EL (cell line): ENCODE data around the gene FMNL3.
"Not testable (repeated sequence)": the region's sequence is repeated elsewhere in the genome, so short reads cannot be mapped to it uniquely, and the experiment has no call there.

ENCODE experiments used
- DNase-seq: peaks from one replicate; pipeline ENCODE4 v3.0.0-alpha.2; 2016

FMNL3 gene

DNA sequence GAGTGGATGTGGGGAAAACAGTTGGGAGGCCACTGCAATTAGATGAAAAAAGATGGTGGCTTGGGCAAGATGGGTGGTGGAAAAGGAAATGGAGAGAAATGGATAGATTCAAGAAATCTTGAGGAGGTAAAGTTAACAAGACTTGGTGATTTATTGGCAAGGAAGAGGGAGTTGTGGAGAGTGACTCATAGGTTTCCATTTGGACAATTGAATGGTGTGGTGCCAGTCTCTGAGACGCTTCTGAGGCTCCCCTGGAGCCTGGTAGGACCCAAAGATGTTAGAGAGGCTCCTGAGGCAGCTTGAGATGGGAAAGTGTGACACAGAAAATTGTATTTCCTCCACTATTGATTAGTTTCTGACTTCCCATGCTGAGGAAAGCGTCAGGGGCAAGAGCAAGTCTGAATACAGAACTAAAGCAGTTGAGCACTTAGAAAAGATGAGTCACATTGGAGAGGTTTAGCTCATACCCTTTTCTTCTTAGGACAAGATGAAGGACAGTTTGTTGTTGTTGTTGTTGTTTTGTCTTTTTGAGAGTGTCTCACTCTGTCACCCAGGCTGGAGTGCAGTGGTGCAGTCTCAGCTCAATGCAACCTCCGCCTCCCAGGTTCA, 79.3 kb downstream of the FMNL3 start:
- peak; percentile 63 for DNase-seq

- no peak for DNase-seq
Observed at GRCh38 chr12:49626836-49627235, 80.4 kb downstream of the FMNL3 start.

GRCh38 chr12:49626169-49626835, 80.9 kb downstream of the FMNL3 start:
- peak; percentile 23 for DNase-seq

GRCh38 chr12:49624921-49625577, 82.2 kb downstream of the FMNL3 start:
- peak; percentile 39 for DNase-seq

DNA sequence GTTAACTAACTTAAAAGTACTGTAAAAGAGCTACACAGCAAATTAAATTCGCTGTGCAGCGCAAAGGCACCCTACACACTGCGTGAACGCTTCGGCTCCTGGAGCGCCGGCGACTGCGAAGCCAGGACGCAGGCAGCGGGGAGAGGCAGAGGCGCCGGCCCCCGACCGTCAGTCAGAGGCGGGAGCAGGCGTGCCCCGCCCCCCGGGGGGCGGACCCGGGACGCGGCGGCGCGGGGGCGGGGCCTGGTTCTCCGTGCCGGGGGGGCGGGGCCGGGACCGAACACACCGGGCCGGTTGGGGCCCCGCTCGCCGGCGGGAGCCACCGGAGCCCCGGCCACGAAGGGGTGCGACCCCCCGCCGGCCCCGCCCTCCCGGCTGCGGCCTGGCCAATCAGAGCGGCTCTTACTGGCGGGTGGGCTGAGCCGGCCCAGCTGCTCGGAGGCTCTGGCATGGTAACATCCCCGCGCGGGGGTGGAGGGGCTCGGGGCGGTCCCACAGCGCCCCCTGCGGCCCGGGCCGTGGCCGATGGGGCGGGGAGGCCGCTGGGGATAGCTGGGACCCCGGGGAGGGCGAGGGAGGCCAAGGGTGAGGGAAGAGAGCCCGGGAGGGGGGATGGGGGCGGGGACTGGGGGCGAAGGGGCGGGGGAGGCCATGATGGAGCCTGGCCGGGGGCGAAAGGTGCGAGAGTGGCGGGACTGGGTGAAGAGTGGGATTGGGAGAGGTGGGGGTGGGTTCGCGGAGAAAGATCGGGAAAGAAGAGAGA, 83.9 kb downstream of the FMNL3 start, which contains the start of gene PRPF40B:
Gene PRPF40B (plus strand): TSS at position 420 of the 763 bp plus-strand sequence. CDS start 30 bp downstream, at position 450.
- DNase-seq: peak; percentile 83

DNA sequence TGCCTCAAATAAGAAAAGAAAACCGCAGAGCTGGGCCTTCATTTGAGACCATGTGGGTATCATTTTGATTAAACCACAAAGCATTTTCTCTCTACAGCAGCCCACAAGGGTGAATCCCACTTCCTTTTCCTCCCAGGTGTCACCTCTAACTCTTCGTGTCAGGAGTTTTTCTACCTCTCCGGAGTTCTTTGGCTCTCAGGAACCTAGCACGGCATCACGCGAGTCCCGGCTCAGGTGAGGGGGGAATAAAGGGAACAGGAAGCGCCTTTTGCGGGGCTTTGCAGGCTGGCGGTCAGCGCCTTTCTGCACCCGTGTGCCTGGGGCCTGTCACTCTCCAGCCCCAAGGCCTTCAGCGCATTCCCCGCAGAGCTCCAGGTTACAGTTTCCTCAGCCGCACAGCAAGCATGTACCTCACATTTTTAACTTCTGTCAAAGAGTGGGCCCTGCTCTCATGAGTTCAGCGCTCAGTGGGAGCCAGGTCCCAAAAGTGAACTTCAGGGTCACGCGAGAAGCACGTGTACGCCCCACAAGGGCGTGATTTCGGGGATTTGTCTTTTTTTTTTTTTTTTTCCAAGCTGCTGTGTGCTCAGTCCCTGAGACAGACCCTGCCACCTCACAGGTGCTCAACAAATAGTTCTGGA, 84.6 kb downstream of the FMNL3 start:
- DNase-seq: no peak

GRCh38 chr12:49621651-49622500, 85.3 kb downstream of the FMNL3 start:
- DNase-seq: peak; percentile 40

- no peak for DNase-seq
Observed at GRCh38 chr12:49619286-49619685, 87.9 kb downstream of the FMNL3 start.

DNA sequence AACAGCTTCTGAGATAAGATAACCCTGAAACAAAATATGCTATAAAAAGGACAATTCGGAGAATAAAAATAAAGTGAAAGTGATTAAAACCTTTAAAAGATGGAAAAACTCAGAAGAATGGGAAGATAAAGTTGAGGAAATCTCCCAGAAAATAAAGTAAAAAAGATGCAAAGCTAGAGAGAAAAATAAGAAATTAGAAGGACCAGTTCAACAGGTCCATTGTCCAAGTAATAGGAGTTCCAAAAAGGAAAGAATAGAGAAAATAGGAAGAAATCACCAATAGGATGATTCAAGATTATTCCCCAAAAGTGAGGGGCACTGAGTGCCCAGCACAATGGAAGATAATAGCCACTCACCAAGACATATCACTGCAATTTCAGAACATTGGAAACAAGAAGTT, 88.6 kb downstream of the FMNL3 start:
- no peak for DNase-seq

GRCh38 chr12:49616533-49617219, 90.5 kb downstream of the FMNL3 start:
- no peak for DNase-seq

- peak; percentile 76 for DNase-seq
Observed at GRCh38 chr12:49615725-49616124, 91.5 kb downstream of the FMNL3 start.

DNA sequence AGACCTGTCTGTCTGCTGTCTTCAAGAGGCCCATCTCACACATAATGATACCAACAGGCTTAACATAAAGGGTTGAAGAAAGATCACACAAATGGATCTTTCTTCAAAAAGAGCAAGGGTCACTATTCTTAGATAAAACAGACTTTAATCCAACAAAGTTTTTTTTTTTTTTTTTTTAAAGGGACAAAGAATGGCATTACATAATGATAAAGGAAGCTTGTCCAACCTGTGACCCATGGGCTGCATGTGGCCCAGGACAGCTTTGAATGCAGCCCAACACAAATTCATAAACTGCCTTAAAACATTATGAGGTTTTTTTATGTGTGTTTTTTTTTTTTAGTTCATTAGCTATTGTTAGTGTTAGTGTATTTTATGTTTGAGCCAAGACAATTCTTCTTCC, 95.0 kb downstream of the FMNL3 start:
- no peak for DNase-seq

DNA sequence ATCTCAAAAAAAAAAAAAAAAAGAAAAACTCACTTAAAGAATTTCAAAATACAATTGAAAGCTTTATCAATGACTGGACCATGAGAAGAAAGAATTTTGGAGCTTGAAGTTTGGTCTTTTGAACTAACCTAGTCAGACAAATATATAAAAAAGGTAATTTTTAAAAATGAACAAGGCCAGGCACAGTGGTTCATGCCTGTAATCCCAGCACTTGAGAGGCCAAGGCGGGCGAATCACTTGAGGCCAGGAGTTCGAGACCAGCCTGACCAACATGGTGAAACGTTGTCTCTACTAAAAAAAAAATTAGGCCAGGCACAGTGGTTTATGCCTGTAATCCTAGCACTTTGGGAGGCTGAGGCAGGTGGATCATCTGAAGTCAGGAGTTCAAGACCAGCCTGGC, 96.4 kb downstream of the FMNL3 start:
- DNase-seq: not testable (repeated sequence)

DNA sequence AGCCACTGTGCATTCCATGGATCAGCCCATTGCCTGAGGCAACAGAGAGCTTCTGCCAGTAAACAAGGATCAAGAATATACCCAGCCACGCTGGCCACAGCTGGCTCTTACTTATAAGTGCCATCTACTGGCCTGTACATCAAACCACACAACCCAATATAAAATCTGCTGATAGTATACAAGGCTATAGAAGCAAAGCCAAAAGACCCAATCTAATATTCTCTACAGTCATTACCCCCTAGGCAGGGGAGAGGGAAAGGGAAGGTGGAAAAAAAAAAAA, 97.4 kb downstream of the FMNL3 start:
- peak; percentile 68 for DNase-seq

DNA sequence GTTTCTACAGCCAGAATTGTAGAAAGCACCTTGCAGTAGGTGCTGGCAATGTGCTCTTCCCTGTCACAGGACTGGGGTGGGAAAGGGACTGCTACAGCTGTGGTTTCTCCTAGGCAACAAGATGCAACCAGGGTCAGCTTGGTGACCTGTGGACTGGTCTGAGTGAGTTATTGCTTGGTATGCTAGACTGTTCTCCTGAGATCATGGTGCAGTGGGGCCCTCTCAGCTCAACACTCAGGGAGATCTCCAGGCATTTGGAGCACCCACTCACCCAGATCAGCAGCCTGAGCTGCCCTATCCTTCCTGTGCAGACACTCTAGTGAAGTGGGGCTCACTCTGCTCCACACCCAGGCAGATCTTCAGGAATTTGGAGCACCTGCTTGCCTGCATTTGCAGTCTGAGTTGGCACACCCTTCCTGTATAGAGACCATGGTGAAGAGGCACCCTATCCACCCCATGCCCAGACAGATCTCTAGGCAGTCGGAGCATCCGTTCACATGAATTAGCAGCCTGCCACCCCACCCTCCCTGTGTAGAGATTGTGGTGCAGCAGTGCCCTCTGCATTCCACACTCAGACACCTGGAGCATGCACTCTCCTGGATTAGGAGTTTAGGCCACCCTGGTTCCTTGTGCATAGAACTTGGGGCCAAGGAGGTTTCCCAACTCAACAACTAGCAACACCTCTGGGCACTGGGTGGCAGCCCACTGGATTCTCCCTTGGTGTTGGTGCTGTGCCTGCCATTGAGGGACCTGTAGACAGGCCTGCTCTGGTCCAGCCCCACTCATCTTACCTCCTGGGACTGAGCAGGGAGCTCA, 97.9 kb downstream of the FMNL3 start:
- no peak for DNase-seq

- DNase-seq: not testable (repeated sequence)
Observed at GRCh38 chr12:49605539-49605938, 101.7 kb downstream of the FMNL3 start, which contains the start of gene FAM186B. Gene FAM186B (minus strand): TSS chr12:49605639. CDS start chr12:49605477, 162 bp downstream.

- DNase-seq: no peak
Observed at GRCh38 chr12:49604856-49605255, 102.3 kb downstream of the FMNL3 start.

GRCh38 chr12:49603721-49604120, 103.5 kb downstream of the FMNL3 start:
- DNase-seq: no peak

DNA sequence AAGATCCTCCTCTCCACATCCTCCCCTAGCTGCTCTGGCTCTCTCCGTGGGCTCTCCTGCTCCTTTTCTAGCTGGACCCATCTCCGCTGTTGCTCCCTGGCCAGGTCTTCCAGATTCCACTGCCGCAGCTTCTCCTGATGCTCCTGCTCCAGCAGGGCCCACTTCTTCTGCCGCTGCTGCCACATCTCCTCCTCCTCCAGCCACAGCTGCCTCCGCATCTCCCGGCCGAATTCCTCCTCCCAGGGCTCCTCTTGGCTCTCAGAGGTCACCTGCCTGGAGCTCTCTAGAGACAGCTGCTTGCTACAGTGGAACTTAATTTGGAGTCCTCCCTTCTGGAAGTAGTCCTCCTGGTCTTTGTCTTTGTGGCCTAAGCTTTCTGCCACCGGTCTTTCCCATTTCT, 107.2 kb downstream of the FMNL3 start:
- no peak for DNase-seq

DNA sequence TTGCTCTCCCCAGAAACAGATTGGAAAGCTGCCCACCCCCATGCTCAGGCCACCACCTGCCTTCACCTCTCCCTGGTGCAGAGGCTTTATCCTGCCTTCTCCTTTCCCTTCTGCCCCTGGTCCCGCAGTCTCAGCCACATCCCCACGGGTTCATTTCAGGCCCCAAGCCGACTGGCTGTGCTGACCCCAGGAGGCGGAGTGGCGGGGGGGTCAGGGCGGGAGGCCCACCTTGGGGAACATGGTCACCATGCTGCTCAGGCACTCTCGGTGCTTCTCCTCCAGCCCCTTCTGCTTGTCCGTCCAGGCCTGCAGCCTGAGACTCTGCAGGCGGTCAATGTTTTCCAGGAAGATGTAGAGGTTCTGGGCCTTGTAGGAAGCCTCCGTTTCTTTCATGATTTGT, 108.7 kb downstream of the FMNL3 start:
- no peak for DNase-seq
